Neuronal stem cell (in vitro differentiated cells): ENCODE measurements around the gene VNN1.
A peak's percentile ranks its signal among the peaks of the same experiment; 100 is the strongest.

Experiments used
- DNase-seq: peaks from one replicate; pipeline ENCODE4 v3.0.0-alpha.2; 2013; ENCODE audit warnings: low spot score
- H2AFZ ChIP-seq: one replicate; pipeline ENCODE4 v1.6.1; 2013; ENCODE audit warnings: mild to moderate bottlenecking, low read length, inconsistent platforms
- H2AK5ac ChIP-seq: 2 replicates; pipeline ENCODE4 v1.6.1; 2013; ENCODE audit warnings: low read depth, mild to moderate bottlenecking, inconsistent platforms, low read length, moderate library complexity, mixed read lengths
- H2BK120ac ChIP-seq: 2 replicates; pipeline ENCODE4 v1.6.1; 2013; ENCODE audit warnings: low read depth, mild to moderate bottlenecking, inconsistent platforms, low read length, moderate library complexity, mixed read lengths
- H2BK12ac ChIP-seq: one replicate; pipeline ENCODE4 v1.6.1; 2013; ENCODE audit warnings: low read length, inconsistent platforms
- H2BK15ac ChIP-seq: 2 replicates; pipeline ENCODE4 v1.6.1; 2013; ENCODE audit warnings: mild to moderate bottlenecking, low read length, inconsistent platforms, mixed read lengths
- H2BK5ac ChIP-seq: one replicate; pipeline ENCODE4 v1.6.1; 2013; ENCODE audit warnings: inconsistent platforms, mild to moderate bottlenecking, low read length, moderate library complexity
- H3K14ac ChIP-seq: one replicate; pipeline ENCODE4 v1.6.1; 2013; ENCODE audit warnings: low read length, inconsistent platforms
- H3K18ac ChIP-seq: 2 replicates; pipeline ENCODE4 v1.6.1; 2013; ENCODE audit warnings: low read length, inconsistent platforms
- H3K23ac ChIP-seq: 2 replicates; pipeline ENCODE4 v1.6.1; 2013; ENCODE audit warnings: low read depth, mild to moderate bottlenecking, mixed read lengths, low read length, inconsistent platforms; ENCODE audit not compliant: poor library complexity
- H3K27ac ChIP-seq: replicated peaks from 3 replicates; pipeline ENCODE4 v1.5.1; 2013; ENCODE audit warnings: low read length, inconsistent platforms
- H3K27me3 ChIP-seq, 3 experiments: 2 replicates each; pipeline ENCODE4 v1.6.1; 2013; ENCODE audit warnings: low read length in 3 of 3, mild to moderate bottlenecking in 2 of 3, inconsistent platforms in 1 of 3, low read depth in 1 of 3, mixed read lengths in 1 of 3, moderate library complexity in 1 of 3; ENCODE audit not compliant: control insufficient read depth in 3 of 3, insufficient read depth in 3 of 3
- H3K36me3 ChIP-seq, 2 donors: replicated peaks in 1 of 2; 2 replicates each; pipeline ENCODE4 v1.6.1; 2013; ENCODE audit warnings: low read length in 2 of 2; ENCODE audit not compliant: control insufficient read depth in 2 of 2, insufficient read depth in 2 of 2
- H3K4ac ChIP-seq: 2 replicates; pipeline ENCODE4 v1.6.1; 2013; ENCODE audit warnings: inconsistent platforms, mild to moderate bottlenecking, low read length, moderate library complexity
- H3K4me1 ChIP-seq, 2 donors: 1 replicate in 1 of 2; 2 replicates in 1 of 2; pipeline ENCODE4 v1.6.1; 2013; ENCODE audit warnings: low read length in 2 of 2, low read depth in 1 of 2; ENCODE audit not compliant: control insufficient read depth in 2 of 2, insufficient read depth in 1 of 2
- H3K4me2 ChIP-seq: one replicate; pipeline ENCODE4 v1.6.1; 2013; ENCODE audit warnings: mild to moderate bottlenecking, low read length, inconsistent platforms; ENCODE audit not compliant: insufficient read depth, poor library complexity, severe bottlenecking
- H3K4me3 ChIP-seq, 2 donors: 2 replicates each; pipeline ENCODE4 v1.5.1; 2013; ENCODE audit warnings: low read length in 2 of 2, mild to moderate bottlenecking in 2 of 2, inconsistent platforms in 1 of 2, moderate library complexity in 1 of 2
- H3K79me1 ChIP-seq: one replicate; pipeline ENCODE4 v1.6.1; 2013; ENCODE audit warnings: low read depth, mild to moderate bottlenecking, inconsistent platforms, low read length, moderate library complexity
- H3K9ac ChIP-seq: one replicate; pipeline ENCODE4 v1.6.1; 2013; ENCODE audit warnings: mild to moderate bottlenecking, low read depth, low read length, inconsistent platforms; ENCODE audit not compliant: poor library complexity
- H3K9me3 ChIP-seq, 2 donors: replicated peaks in 1 of 2; 2 replicates each; pipeline versions ENCODE3 to v1.6.1; 2013; ENCODE audit warnings: low read length in 2 of 2, mild to moderate bottlenecking in 2 of 2, inconsistent platforms in 1 of 2, low read depth in 1 of 2, mixed read lengths in 1 of 2, moderate library complexity in 1 of 2; ENCODE audit not compliant: control insufficient read depth in 2 of 2, insufficient read depth in 1 of 2
- H4K8ac ChIP-seq: one replicate; pipeline ENCODE4 v1.6.1; 2013; ENCODE audit warnings: low read depth, mild to moderate bottlenecking, inconsistent platforms, low read length, moderate library complexity
- H4K91ac ChIP-seq: one replicate; pipeline ENCODE4 v1.6.1; 2013; ENCODE audit warnings: low read length, low read depth, mild to moderate bottlenecking, inconsistent platforms; ENCODE audit not compliant: poor library complexity
- WGBS, 2 donors: extraction: QIAGEN DNeasy Blood & Tissue Kit; methylation state at CpG; one replicate each; pipeline ENCODE4 v1.1.7; 2013; ENCODE audit warnings: missing lambda C conversion rate in 2 of 2, mixed read lengths in 1 of 2; ENCODE audit not compliant: insufficient read length in 2 of 2, insufficient replicate concordance in 1 of 2; ENCODE audit errors: extremely low coverage in 2 of 2; 5-methylcytosine and 5-hydroxymethylcytosine counted together

The VNN1 gene

GRCh38 chr6:132651062-132651461 lies 62.8 kb downstream of the VNN1 start:
- no peak overlapping the region for H2BK5ac ChIP-seq
- H3K27me3 ChIP-seq: no peaks in the 10 kb centered on the region
- H4K8ac ChIP-seq: no peak overlapping the region
- H3K23ac ChIP-seq: no peak overlapping the region
- H3K14ac ChIP-seq: no peak overlapping the region
- peaks cover 0 to 2% of the 10 kb centered on the region in 2 donors for H3K4me1 ChIP-seq
- no peak overlapping the region for H4K91ac ChIP-seq
- no peak overlapping the region for H3K4me3 ChIP-seq
- H2BK15ac ChIP-seq: no peak overlapping the region
- no peak for DNase-seq
- H3K9ac ChIP-seq: no peak overlapping the region
- no CpG with 5 or more reads among the region's 3 CpGs for WGBS, 2 donors
- no peaks in the 10 kb centered on the region for H3K9me3 ChIP-seq
- no peak overlapping the region for H2AK5ac ChIP-seq
- no peak overlapping the region for H3K18ac ChIP-seq
- no peak overlapping the region for H3K4ac ChIP-seq
- H3K79me1 ChIP-seq: no peaks in the 10 kb centered on the region
- H2AFZ ChIP-seq: peak overlapping the region; percentile 41
- H2BK120ac ChIP-seq: no peak overlapping the region
- no peak overlapping the region for H2BK12ac ChIP-seq
- no peaks in the 10 kb centered on the region for H3K36me3 ChIP-seq
- H3K27ac ChIP-seq: no peak overlapping the region
- H3K4me2 ChIP-seq: no peak overlapping the region

GRCh38 chr6:132650429-132650828 lies 63.4 kb downstream of the VNN1 start:
- no peak overlapping the region for H3K23ac ChIP-seq
- H3K27me3 ChIP-seq: no peaks in the 10 kb centered on the region
- H3K4me3 ChIP-seq: no peak overlapping the region
- H4K91ac ChIP-seq: no peak overlapping the region
- no peak overlapping the region for H2BK12ac ChIP-seq
- H4K8ac ChIP-seq: no peak overlapping the region
- no peak overlapping the region for H2AFZ ChIP-seq
- DNase-seq: no peak
- H3K4me2 ChIP-seq: no peak overlapping the region
- no peak overlapping the region for H3K18ac ChIP-seq
- no peaks in the 10 kb centered on the region for H3K9me3 ChIP-seq
- H3K79me1 ChIP-seq: no peaks in the 10 kb centered on the region
- no peaks in the 10 kb centered on the region for H3K36me3 ChIP-seq
- WGBS, 2 donors: no CpG with 5 or more reads among the region's 1 CpG
- peaks cover 0 to 2% of the 10 kb centered on the region in 2 donors for H3K4me1 ChIP-seq
- no peak overlapping the region for H3K27ac ChIP-seq
- no peak overlapping the region for H3K9ac ChIP-seq
- no peak overlapping the region for H2BK5ac ChIP-seq
- no peak overlapping the region for H3K14ac ChIP-seq
- H3K4ac ChIP-seq: no peak overlapping the region
- H2BK120ac ChIP-seq: no peak overlapping the region
- H2BK15ac ChIP-seq: no peak overlapping the region
- no peak overlapping the region for H2AK5ac ChIP-seq

GRCh38 chr6:132648828-132649227 lies 65.0 kb downstream of the VNN1 start:
- no peak overlapping the region for H4K91ac ChIP-seq
- no peak overlapping the region for H2AK5ac ChIP-seq
- no peak overlapping the region for H2BK15ac ChIP-seq
- no peaks in the 10 kb centered on the region for H3K9me3 ChIP-seq
- no peak overlapping the region for H2AFZ ChIP-seq
- no peaks in the 10 kb centered on the region for H3K27me3 ChIP-seq
- no peak overlapping the region for H2BK5ac ChIP-seq
- H3K4me1 ChIP-seq: peaks cover 0 to 2% of the 10 kb centered on the region in 2 donors
- DNase-seq: no peak
- H2BK120ac ChIP-seq: no peak overlapping the region
- H3K14ac ChIP-seq: no peak overlapping the region
- no peak overlapping the region for H2BK12ac ChIP-seq
- H3K36me3 ChIP-seq: no peaks in the 10 kb centered on the region
- no peak overlapping the region for H3K18ac ChIP-seq
- no peak overlapping the region for H4K8ac ChIP-seq
- H3K23ac ChIP-seq: no peak overlapping the region
- no peak overlapping the region for H3K9ac ChIP-seq
- H3K4ac ChIP-seq: no peak overlapping the region
- H3K4me3 ChIP-seq: no peak overlapping the region
- whole genome bisulfite sequencing, 2 donors: no CpG with 5 or more reads among the region's 2 CpGs
- no peak overlapping the region for H3K4me2 ChIP-seq
- no peak overlapping the region for H3K27ac ChIP-seq
- no peaks in the 10 kb centered on the region for H3K79me1 ChIP-seq

GRCh38 chr6:132648356-132648755 lies 65.5 kb downstream of the VNN1 start:
- Histone ChIP-seq H4K8ac (no peak overlapping the region), H3K27ac (no peak overlapping the region), H3K36me3 (no peaks in the 10 kb centered on the region), H3K4ac (no peak overlapping the region), H3K79me1 (no peaks in the 10 kb centered on the region), H3K18ac (no peak overlapping the region), H3K4me2 (no peak overlapping the region), H3K9me3 (no peaks in the 10 kb centered on the region), H3K9ac (no peak overlapping the region), H3K4me3 (no peak overlapping the region), H3K23ac (no peak overlapping the region), H2BK120ac (no peak overlapping the region), H2BK15ac (no peak overlapping the region), H2AFZ (no peak overlapping the region), H3K14ac (no peak overlapping the region), H2AK5ac (no peak overlapping the region), H2BK12ac (no peak overlapping the region), H4K91ac (no peak overlapping the region), H3K4me1 (peaks cover 0 to 2% of the 10 kb centered on the region in 2 donors), H2BK5ac (no peak overlapping the region), H3K27me3 (no peaks in the 10 kb centered on the region)
- no CpG with 5 or more reads among the region's 2 CpGs for WGBS, 2 donors
- DNase-seq: no peak
